IMR-90 (cell line): ENCODE data around the gene CTDSP2. TPM values are rescaled to one million over a fixed set of nuclear protein-coding genes. Genes with fewer than 3 reads are reported as not detected.

Experiments
- ATAC-seq: fragments of 200-7000 bp; cut with Tn5 transposase; 2 replicates; pipeline ENCODE4 v1.9.1; 2020; ENCODE audit warnings: low read depth, mild to moderate bottlenecking, moderate library complexity
- BruUV-seq: library from RNA; stranded (reverse); fragments of 400-500 nt; replicated peaks from 2 replicates; lab custom pipeline; 2021; lab: Mats Ljungman, UMichigan
- CTCF ChIA-PET: fragments of 300-600 bp; formaldehyde crosslinking; extraction: SDS; loops from one replicate; lab custom pipeline; 2021; ENCODE audit warnings: antibody characterized with exemption; lab: Yijun Ruan, JAX
- POLR2A ChIA-PET: fragments of 300-600 bp; sonication (Branson Sonifier 250); formaldehyde crosslinking; loops from one replicate; lab custom pipeline; 2022; ENCODE audit warnings: antibody characterized with exemption; ENCODE audit not compliant: unreplicated experiment; lab: Charles Lee
- DNase-seq: peaks from one replicate; pipeline ENCODE4 v3.0.0; 2013
- H2AFZ ChIP-seq: replicated peaks from 2 replicates; pipeline ENCODE3; 2013; ENCODE audit warnings: low read length, mild to moderate bottlenecking; ENCODE audit not compliant: poor library complexity
- H2AK5ac ChIP-seq: 2 replicates; pipeline ENCODE4 v1.6.1; 2013; ENCODE audit warnings: low read depth, low read length, inconsistent platforms
- H2AK9ac ChIP-seq: replicated peaks from 2 replicates; pipeline ENCODE3; 2013; ENCODE audit warnings: mild to moderate bottlenecking, low read depth, low read length, moderate library complexity; ENCODE audit not compliant: poor library complexity
- H2BK120ac ChIP-seq: 2 replicates; pipeline ENCODE4 v1.6.1; 2013; ENCODE audit warnings: low read depth, low read length, inconsistent platforms
- H2BK15ac ChIP-seq: 3 replicates; pipeline ENCODE4 v1.6.1; 2013; ENCODE audit warnings: low read depth, low read length, inconsistent platforms
- H2BK20ac ChIP-seq: 2 replicates; pipeline ENCODE4 v1.6.1; 2013; ENCODE audit warnings: low read depth, mild to moderate bottlenecking, inconsistent platforms, low read length, moderate library complexity
- H2BK5ac ChIP-seq: 2 replicates; pipeline ENCODE4 v1.6.1; 2013; ENCODE audit warnings: mild to moderate bottlenecking, low read depth, low read length, inconsistent platforms; ENCODE audit not compliant: poor library complexity, severe bottlenecking
- H3K14ac ChIP-seq: replicated peaks from 2 replicates; pipeline ENCODE4 v1.6.1; 2013; ENCODE audit warnings: low read depth, low read length, inconsistent platforms
- H3K18ac ChIP-seq: 2 replicates; pipeline ENCODE4 v1.6.1; 2013; ENCODE audit warnings: low read depth, low read length, control low read depth
- H3K23ac ChIP-seq: 2 replicates; pipeline ENCODE4 v1.6.1; 2013; ENCODE audit warnings: low read depth, low read length, inconsistent platforms
- H3K27ac ChIP-seq: 2 replicates; pipeline ENCODE4 v1.5.1; 2013; ENCODE audit warnings: mild to moderate bottlenecking, control low read depth, low read length; ENCODE audit not compliant: insufficient read depth
- H3K27me3 ChIP-seq: 2 replicates; pipeline ENCODE4 v1.6.1; 2013; ENCODE audit warnings: low read length; ENCODE audit not compliant: control insufficient read depth, insufficient read depth
- H3K36me3 ChIP-seq: 2 replicates; pipeline ENCODE4 v1.6.1; 2013; ENCODE audit warnings: low read length, mixed read lengths; ENCODE audit not compliant: control insufficient read depth, insufficient read depth
- H3K4ac ChIP-seq: 2 replicates; pipeline ENCODE4 v1.6.1; 2013; ENCODE audit warnings: low read depth, low read length, inconsistent platforms
- H3K4me1 ChIP-seq: 2 replicates; pipeline ENCODE4 v1.6.1; 2013; ENCODE audit warnings: low read length, mixed read lengths; ENCODE audit not compliant: control insufficient read depth, insufficient read depth
- H3K4me2 ChIP-seq: 2 replicates; pipeline ENCODE4 v1.6.1; 2013; ENCODE audit warnings: low read depth, mild to moderate bottlenecking, control low read depth, low read length, moderate library complexity
- H3K4me3 ChIP-seq: 2 replicates; pipeline ENCODE4 v1.5.1; 2013; ENCODE audit warnings: low read depth, mild to moderate bottlenecking, control low read depth, low read length, moderate library complexity; ENCODE audit not compliant: insufficient read depth
- H3K56ac ChIP-seq: 2 replicates; pipeline ENCODE4 v1.6.1; 2013; ENCODE audit warnings: low read length, inconsistent platforms; ENCODE audit not compliant: insufficient read depth; ENCODE audit errors: extremely low read depth
- H3K79me1 ChIP-seq, 2 experiments: 2 replicates each; pipeline ENCODE4 v1.6.1; 2013; ENCODE audit warnings: low read length in 2 of 2, inconsistent platforms in 1 of 2, low read depth in 1 of 2
- H3K9ac ChIP-seq: 2 replicates; pipeline ENCODE4 v1.6.1; 2013; ENCODE audit warnings: low read depth, low read length, control low read depth
- H3K9me1 ChIP-seq: 2 replicates; pipeline ENCODE4 v1.6.1; 2013; ENCODE audit warnings: low read length, inconsistent platforms; ENCODE audit not compliant: insufficient read depth
- H3K9me3 ChIP-seq: 2 replicates; pipeline ENCODE4 v1.6.1; 2013; ENCODE audit warnings: low read length; ENCODE audit not compliant: control insufficient read depth, insufficient read depth
- H4K20me1 ChIP-seq: 2 replicates; pipeline ENCODE4 v1.6.1; 2013; ENCODE audit warnings: low read length, inconsistent platforms; ENCODE audit not compliant: insufficient read depth
- H4K5ac ChIP-seq: 2 replicates; pipeline ENCODE4 v1.6.1; 2013; ENCODE audit warnings: mild to moderate bottlenecking, low read depth, low read length, control low read depth
- H4K8ac ChIP-seq, 2 experiments: 2 replicates each; pipeline ENCODE4 v1.6.1; 2013; ENCODE audit warnings: low read depth in 2 of 2, low read length in 2 of 2, control low read depth in 1 of 2, inconsistent platforms in 1 of 2
- H4K91ac ChIP-seq: 2 replicates; pipeline ENCODE4 v1.6.1; 2013; ENCODE audit warnings: low read depth, low read length, inconsistent platforms; ENCODE audit not compliant: insufficient read depth
- BHLHE40 ChIP-seq: fragments of 150-350 bp; IDR thresholded peaks from 2 replicates; pipeline ENCODE4 v1.6.1; 2016; ENCODE audit warnings: mild to moderate bottlenecking, low read depth, low read length
- CEBPB ChIP-seq: IDR thresholded peaks from 2 replicates; pipeline ENCODE4 v1.6.1; 2012; ENCODE audit warnings: low read depth, low read length, improper control_type of control experiment
- CHD1 ChIP-seq: IDR thresholded peaks from 2 replicates; pipeline ENCODE4 v1.6.1; 2012; ENCODE audit warnings: low read depth, low read length, improper control_type of control experiment
- CTCF ChIP-seq: conservative IDR thresholded peaks from 2 replicates; pipeline ENCODE4 v1.5.1; 2012; ENCODE audit warnings: mild to moderate bottlenecking, low read depth, low read length, improper control_type of control experiment
- ELK1 ChIP-seq: fragments of 150-350 bp; IDR thresholded peaks from 2 replicates; pipeline ENCODE4 v1.6.1; 2016; ENCODE audit warnings: low read depth, mild to moderate bottlenecking, low read length, moderate library complexity, borderline replicate concordance
- FOS ChIP-seq: fragments of 150-350 bp; IDR thresholded peaks from 2 replicates; pipeline ENCODE4 v1.6.1; 2016; ENCODE audit warnings: low read depth, low read length
- MAFK ChIP-seq: IDR thresholded peaks from 2 replicates; pipeline ENCODE4 v1.6.1; 2012; ENCODE audit warnings: low read depth, low read length, improper control_type of control experiment
- MAZ ChIP-seq: IDR thresholded peaks from 2 replicates; pipeline ENCODE4 v1.6.1; 2012; ENCODE audit warnings: low read depth, mild to moderate bottlenecking, low read length, improper control_type of control experiment, moderate library complexity, borderline replicate concordance
- MXI1 ChIP-seq: IDR thresholded peaks from 2 replicates; pipeline ENCODE4 v1.6.1; 2012; ENCODE audit warnings: low read depth, mild to moderate bottlenecking, low read length, moderate library complexity, borderline replicate concordance
- NFE2L2 ChIP-seq: fragments of 150-350 bp; IDR thresholded peaks from 2 replicates; pipeline ENCODE4 v1.6.1; 2016; ENCODE audit warnings: low read depth, mild to moderate bottlenecking, low read length
- POLR2A ChIP-seq: IDR thresholded peaks from 2 replicates; pipeline ENCODE4 v1.6.1; 2012; ENCODE audit warnings: mild to moderate bottlenecking, low read depth, low read length
- RAD21 ChIP-seq: IDR thresholded peaks from 2 replicates; pipeline ENCODE4 v1.6.1; 2012; ENCODE audit warnings: low read length, improper control_type of control experiment
- RCOR1 ChIP-seq: IDR thresholded peaks from 2 replicates; pipeline ENCODE4 v1.6.1; 2012; ENCODE audit warnings: mild to moderate bottlenecking, low read length, improper control_type of control experiment; ENCODE audit not compliant: insufficient replicate concordance
- RFX5 ChIP-seq: IDR thresholded peaks from 2 replicates; pipeline ENCODE4 v1.8.0; 2012; ENCODE audit warnings: low read depth, mild to moderate bottlenecking, low read length, moderate library complexity
- SMC3 ChIP-seq: fragments of 150-350 bp; IDR thresholded peaks from 2 replicates; pipeline ENCODE4 v1.6.1; 2016; ENCODE audit warnings: low read depth, mild to moderate bottlenecking, antibody characterized with exemption, low read length, moderate library complexity
- dilution Hi-C: fragments of 300-500 bp; cut with HindIII; formaldehyde crosslinking; loops from one replicate; pipeline ENCODE4 v1.14.3; 2018; ENCODE audit warnings: low sequenced_read_pairs; ENCODE audit not compliant: unreplicated experiment
- in situ Hi-C: fragments of 300-500 bp; cut with MboI; formaldehyde crosslinking; loops from 3 replicates; pipeline ENCODE4 v1.14.3; 2019; ENCODE audit warnings: low sequenced_read_pairs, inconsistent platforms, mixed read lengths
- intact Hi-C: fragments of 100-400 bp; cut with micrococcal nuclease; formaldehyde crosslinking; loops from 2 replicates; pipeline ENCODE4 v1.10.0; 2022
- polyA plus RNA-seq, 3 experiments: library from polyadenylated mRNA; depleted of rRNA; stranded (reverse); fragments of >200 nt; gene quantifications; 2 replicates each; pipeline ENCODE4 v1.2.3, GENCODE V29; 2012; ENCODE audit warnings: low replicate concordance in 1 of 3
- total RNA-seq: library from RNA; depleted of rRNA; stranded (reverse); fragments of >200 nt; gene quantifications from 2 replicates; pipeline ENCODE4 v1.2.3, GENCODE V29; 2012
- TF ChIP-seq, protein P1 (sequence below): fragments of 150-350 bp; IDR thresholded peaks from 2 replicates; pipeline ENCODE4 v1.6.1; 2017; ENCODE audit warnings: mild to moderate bottlenecking, antibody characterized with exemption, low read length, low read depth

The CTDSP2 gene
- total and polyA plus RNA-seq, 2 of the 4 experiments (the other 2 are of a cell fraction), result 114 to 156 TPM

GRCh38 chr12:57881475-57881874 is 34.9 kb upstream of the CTDSP2 start:
- 0 out of 2 replicates have a peak, but pooled peaks cover 3% of the 10 kb centered on the region for H3K9me3 ChIP-seq
- ChIA-PET CTCF (no interaction called here), POLR2A (interaction anchor here (1.0 kb wide), 1 partner anchor 16 kb away, joined by 3 read pairs; no protein-coding TSS in a partner anchor)
- peak overlapping the region; percentile 1; the same call in 1 of the 2 replicates for H3K18ac ChIP-seq
- H3K36me3 ChIP-seq, result no peaks in the 10 kb centered on the region
- no peak overlapping the region; a peak in 1 of 4 replicates for H4K8ac ChIP-seq
- no TSS peak for BruUV-seq
- H3K27me3 ChIP-seq, result no peaks in the 10 kb centered on the region
- H3K9me1 ChIP-seq, result peaks cover 7% of the 10 kb centered on the region; the same call in 1 of the 2 replicates
- TF ChIP-seq RAD21, result no peak
- no peak for TF ChIP-seq BHLHE40
- TF ChIP-seq CEBPB, result no peak
- TF ChIP-seq CTCF, result no peak
- TF ChIP-seq, protein P1, sequence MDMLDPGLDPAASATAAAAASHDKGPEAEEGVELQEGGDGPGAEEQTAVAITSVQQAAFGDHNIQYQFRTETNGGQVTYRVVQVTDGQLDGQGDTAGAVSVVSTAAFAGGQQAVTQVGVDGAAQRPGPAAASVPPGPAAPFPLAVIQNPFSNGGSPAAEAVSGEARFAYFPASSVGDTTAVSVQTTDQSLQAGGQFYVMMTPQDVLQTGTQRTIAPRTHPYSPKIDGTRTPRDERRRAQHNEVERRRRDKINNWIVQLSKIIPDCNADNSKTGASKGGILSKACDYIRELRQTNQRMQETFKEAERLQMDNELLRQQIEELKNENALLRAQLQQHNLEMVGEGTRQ, result no peak
- no peak for TF ChIP-seq CHD1
- TF ChIP-seq SMC3, result no peak
- no peak for TF ChIP-seq ELK1
- no peak for TF ChIP-seq MAZ
- TF ChIP-seq NFE2L2, result no peak
- TF ChIP-seq RCOR1, result no peak
- no peak for TF ChIP-seq FOS
- no peak for TF ChIP-seq MAFK
- TF ChIP-seq POLR2A, result no peak
- TF ChIP-seq MXI1, result no peak
- no peak for TF ChIP-seq RFX5
- no peak overlapping the region; the same call in 1 of the 2 replicates for H4K91ac ChIP-seq
- H3K9ac ChIP-seq, result no peak overlapping the region
- no peak overlapping the region for H2AK9ac ChIP-seq
- H4K20me1 ChIP-seq, result no peaks in the 10 kb centered on the region
- H2AK5ac ChIP-seq, result peak overlapping the region; percentile 41; the same call in 1 of the 2 replicates
- no peak overlapping the region for H2BK5ac ChIP-seq
- H3K14ac ChIP-seq, result peak overlapping the region; percentile 38; the same call in 1 of the 2 replicates
- peak overlapping the region; percentile 2; the same call in 1 of the 2 replicates for H2BK120ac ChIP-seq
- peak overlapping the region; percentile 28; the same call in 1 of the 2 replicates for H3K4ac ChIP-seq
- peak; percentile 44 for ATAC-seq
- intact Hi-C loops (no loop called here), dilution Hi-C loops (no loop called here), in situ Hi-C loops (no loop called here)
- no peak overlapping the region for H4K5ac ChIP-seq
- peak overlapping the region; percentile 84; the same call in 1 of the 2 replicates for H3K23ac ChIP-seq
- 0 out of 4 replicates have a peak, but pooled peaks cover 0 to 3% of the 10 kb centered on the region in 2 experiments for H3K79me1 ChIP-seq
- no peak overlapping the region for H3K4me2 ChIP-seq
- no peak for DNase-seq
- H2BK15ac ChIP-seq, result peak overlapping the region; percentile 85; the same call in 1 of the 3 replicates
- H2BK20ac ChIP-seq, result peak overlapping the region; percentile 69; the same call in 1 of the 2 replicates
- no peak overlapping the region for H3K4me3 ChIP-seq
- H3K4me1 ChIP-seq, result peaks cover 5% of the 10 kb centered on the region
- H3K56ac ChIP-seq, result no peak overlapping the region
- no peak overlapping the region for H3K27ac ChIP-seq
- H2AFZ ChIP-seq, result no peak overlapping the region
